ENCODE measurements around the gene PLPPR5.

DNA sequence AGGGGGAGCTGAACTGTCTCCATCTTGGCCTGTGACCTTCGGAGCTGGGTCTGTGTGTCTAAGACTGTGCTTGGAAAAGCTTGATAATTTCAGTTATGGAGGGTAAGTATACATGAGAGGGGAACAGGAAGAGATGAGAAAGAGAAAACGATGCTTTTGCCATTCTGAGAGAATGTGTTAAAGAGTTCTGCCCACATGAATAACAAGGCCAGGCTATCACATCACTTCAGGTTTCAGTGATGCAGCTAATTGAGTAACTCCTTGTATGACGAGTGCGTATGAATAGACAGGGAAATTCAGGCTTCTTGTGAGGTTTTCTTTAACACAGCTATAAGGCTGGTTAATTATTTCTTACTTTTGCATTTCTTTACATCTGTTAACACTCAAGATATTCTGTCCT is 81.0 kb downstream of the PLPPR5 start:
- TF ChIP-seq POLR2AphosphoS5 (IDR thresholded peaks at IDR 0.05): no peak
- no peak for TF ChIP-seq CTCF (IDR thresholded peaks at IDR 0.05)

Data from upper lobe of left lung (tissue), 4 donors.